IPS DF 6.9 (cell line): ENCODE measurements around the gene PTGDS.

Experiments used
- DNase-seq: peaks from one replicate; pipeline ENCODE4 v3.0.0-alpha.2; 2013; ENCODE audit warnings: low read depth, low spot score
- H3K27ac ChIP-seq: one replicate; pipeline ENCODE4 v1.5.1; 2013; ENCODE audit warnings: low read length, control low read depth
- H3K27me3 ChIP-seq: 2 replicates; pipeline ENCODE4 v1.6.1; 2013; ENCODE audit warnings: mild to moderate bottlenecking, low read length; ENCODE audit not compliant: control insufficient read depth, insufficient read depth
- H3K36me3 ChIP-seq: 2 replicates; pipeline ENCODE4 v1.6.1; 2013; ENCODE audit warnings: low read length; ENCODE audit not compliant: control insufficient read depth, insufficient read depth
- H3K4me1 ChIP-seq: 2 replicates; pipeline ENCODE4 v1.6.1; 2013; ENCODE audit warnings: low read length; ENCODE audit not compliant: control insufficient read depth, insufficient read depth
- H3K4me3 ChIP-seq: 2 replicates; pipeline ENCODE4 v1.5.1; 2013; ENCODE audit warnings: mild to moderate bottlenecking, low read length
- H3K9me3 ChIP-seq: 2 replicates; pipeline ENCODE4 v1.6.1; 2013; ENCODE audit warnings: low read length, inconsistent platforms; ENCODE audit not compliant: control insufficient read depth, insufficient read depth
- WGBS: extraction: QIAGEN DNeasy Blood & Tissue Kit; methylation state at CpG from one replicate; pipeline ENCODE4 v1.1.7; 2013; ENCODE audit warnings: mixed read lengths, missing lambda C conversion rate; ENCODE audit not compliant: insufficient read length, insufficient coverage; 5-methylcytosine and 5-hydroxymethylcytosine counted together

The PTGDS gene

DNA sequence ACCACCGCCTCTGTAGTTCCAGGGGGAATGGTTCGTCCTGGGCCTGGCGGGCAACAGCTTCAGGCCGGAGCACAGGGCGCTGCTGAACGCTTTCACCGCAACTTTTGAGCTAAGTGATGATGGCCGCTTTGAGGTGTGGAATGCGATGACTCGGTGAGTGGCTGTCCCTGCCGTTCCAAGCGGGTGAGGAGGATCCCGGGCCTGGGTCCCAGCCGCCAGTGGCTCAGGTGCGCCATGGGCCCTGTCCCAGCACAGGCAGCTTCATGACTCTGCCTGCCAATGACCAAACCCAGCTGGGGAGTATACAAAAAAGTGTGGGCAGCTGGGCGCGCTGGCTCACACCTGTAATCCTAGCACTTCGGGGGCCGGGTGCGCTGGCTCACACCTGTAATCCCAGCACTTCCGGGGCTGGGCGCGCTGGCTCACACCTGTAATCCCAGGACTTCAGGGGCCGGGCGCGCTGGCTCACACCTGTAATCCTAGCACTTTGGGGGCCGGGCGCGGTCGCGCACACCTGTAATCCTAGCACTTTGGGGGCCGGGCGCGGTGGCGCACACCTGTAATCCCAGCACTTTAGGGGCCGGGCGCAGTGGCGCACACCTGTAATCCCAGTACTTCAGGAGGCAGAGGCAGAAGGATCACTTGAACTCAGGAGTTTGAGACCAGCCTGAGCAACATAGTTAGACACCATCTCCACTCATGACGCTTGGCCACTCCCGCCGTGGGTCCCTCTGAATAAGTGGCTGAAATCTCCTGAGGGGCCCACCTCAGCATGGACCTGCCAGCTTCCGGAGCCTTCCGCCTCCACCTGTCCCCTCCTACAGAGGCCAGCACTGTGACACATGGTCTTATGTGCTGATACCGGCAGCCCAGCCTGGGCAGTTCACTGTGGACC lies 24.2 kb upstream of the PTGDS start:
- no peak overlapping the region for H3K4me3 ChIP-seq
- no peaks in the 10 kb centered on the region; the same call in 1 of the 2 replicates for H3K36me3 ChIP-seq
- no peak overlapping the region for H3K27ac ChIP-seq
- H3K27me3 ChIP-seq, result no peaks in the 10 kb centered on the region
- no peaks in the 10 kb centered on the region; the same call in 1 of the 2 replicates for H3K4me1 ChIP-seq
- no CpG with 5 or more reads among the region's 44 CpGs for WGBS
- DNase-seq, result no peak
- H3K9me3 ChIP-seq, result no peaks in the 10 kb centered on the region

DNA sequence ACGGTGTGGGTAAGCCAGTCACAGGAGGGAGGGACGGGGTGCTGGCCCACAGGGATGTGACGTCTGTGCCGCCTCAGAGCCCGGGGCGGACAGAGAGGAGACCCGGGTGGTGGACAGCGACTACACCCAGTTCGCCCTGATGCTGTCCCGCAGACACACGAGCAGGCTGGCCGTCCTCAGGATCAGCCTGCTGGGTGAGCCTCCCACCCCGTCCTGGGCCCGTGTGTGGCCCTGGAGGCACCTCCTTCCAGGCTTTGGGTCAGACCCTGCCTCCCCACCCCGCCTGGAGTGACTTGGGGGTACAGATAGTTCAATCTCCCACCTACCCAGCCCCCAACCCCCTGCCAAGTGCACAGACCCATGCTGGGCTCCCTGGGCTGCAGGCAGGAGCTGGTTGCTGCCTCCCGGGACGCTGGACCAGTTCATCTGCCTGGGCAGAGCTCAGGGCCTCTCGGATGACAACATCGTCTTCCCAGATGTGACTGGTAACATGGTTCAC lies 23.5 kb upstream of the PTGDS start:
- DNase-seq, result no peak
- no CpG with 5 or more reads among the region's 19 CpGs for WGBS

DNA sequence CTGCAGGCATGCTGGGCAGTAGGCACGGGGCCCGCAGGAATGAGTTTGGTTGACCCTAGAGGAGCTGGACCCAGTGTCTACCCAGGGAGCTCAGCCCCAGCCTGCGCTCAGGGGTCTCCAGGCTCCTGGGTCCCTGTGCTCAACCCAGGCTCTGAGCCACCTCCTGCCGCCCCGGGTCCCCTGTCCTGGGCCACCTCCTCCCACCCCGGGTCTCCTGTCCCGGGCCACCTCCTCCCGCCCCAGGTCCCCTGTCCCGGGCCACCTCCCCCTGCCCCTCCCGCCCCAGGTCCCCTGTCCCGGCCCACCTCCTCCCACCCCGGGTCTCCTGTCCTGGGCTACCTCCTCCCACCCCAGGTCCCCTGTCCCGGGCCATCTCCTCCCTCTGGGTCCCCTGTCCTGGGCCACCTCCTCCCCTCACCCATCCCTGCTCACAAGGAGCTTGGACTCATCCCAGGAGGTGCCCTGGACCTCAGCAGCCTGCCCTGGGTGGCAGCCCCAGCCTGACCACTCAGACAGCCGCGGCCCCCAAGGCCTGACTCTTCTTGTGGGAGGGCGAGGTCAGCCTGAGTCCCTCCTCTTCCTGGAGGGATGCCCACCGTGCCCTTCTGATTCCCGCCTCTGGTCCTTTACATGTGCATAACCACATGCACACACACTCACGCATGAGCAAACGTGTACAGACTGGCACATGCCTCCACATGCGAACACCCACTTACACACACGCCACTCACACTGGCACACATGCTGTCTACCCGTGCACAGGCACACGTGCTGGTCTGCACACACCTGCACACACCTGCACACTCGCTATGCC lies 22.8 kb upstream of the PTGDS start:
- no peak for DNase-seq
- H3K4me1 ChIP-seq, result no peaks in the 10 kb centered on the region; the same call in 1 of the 2 replicates
- no peaks in the 10 kb centered on the region for H3K9me3 ChIP-seq
- H3K4me3 ChIP-seq, result no peak overlapping the region
- no peak overlapping the region for H3K27ac ChIP-seq
- no CpG with 5 or more reads among the region's 25 CpGs for WGBS
- no peaks in the 10 kb centered on the region for H3K27me3 ChIP-seq
- H3K36me3 ChIP-seq, result no peaks in the 10 kb centered on the region; the same call in 1 of the 2 replicates

More for the DNA sequence above, 23.5 kb upstream of the PTGDS start:
- Histone ChIP-seq H3K36me3 (no peaks in the 10 kb centered on the region; the same call in 1 of the 2 replicates), H3K27me3 (no peaks in the 10 kb centered on the region), H3K27ac (no peak overlapping the region), H3K4me3 (no peak overlapping the region), H3K9me3 (no peaks in the 10 kb centered on the region), H3K4me1 (no peaks in the 10 kb centered on the region; the same call in 1 of the 2 replicates)

DNA sequence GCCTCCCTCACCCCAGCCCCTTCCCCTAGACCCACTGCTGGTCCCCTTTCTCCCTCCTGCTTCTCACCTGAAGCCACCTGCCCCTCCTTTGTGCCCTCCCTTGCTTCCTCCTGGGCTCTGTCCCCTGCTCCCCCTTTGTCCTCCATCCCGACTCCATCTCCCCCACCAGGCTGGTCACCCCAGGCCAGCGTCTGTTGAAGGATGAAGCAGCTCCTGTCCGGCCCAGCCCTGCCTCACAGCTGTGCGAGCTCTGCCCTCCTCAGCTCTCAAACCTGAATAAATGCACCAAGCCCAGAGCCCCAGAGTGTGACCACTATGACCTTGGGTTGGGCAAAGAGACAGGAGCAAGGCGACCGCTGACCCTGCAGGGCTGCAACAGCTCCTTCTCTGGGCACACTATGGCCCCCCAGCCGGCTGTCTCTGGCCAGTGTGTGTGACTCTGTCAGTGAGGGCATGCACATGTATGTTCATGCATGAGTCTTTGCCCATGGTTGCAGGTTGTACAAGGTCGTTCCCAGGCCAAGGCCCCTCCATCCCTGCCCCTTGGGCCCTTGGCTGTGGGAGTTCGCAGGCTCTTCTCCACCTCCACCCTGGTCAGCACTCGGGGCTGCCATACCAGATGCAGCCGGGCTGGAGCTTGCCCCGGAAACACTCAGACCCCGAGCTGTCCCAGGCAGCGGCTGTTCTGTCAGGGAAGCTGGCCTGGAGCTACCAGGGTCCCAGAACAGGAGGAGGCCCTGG lies 21.9 kb upstream of the PTGDS start:
- H3K27ac ChIP-seq, result no peak overlapping the region
- H3K4me3 ChIP-seq, result no peak overlapping the region
- no CpG with 5 or more reads among the region's 14 CpGs for WGBS
- no peaks in the 10 kb centered on the region for H3K27me3 ChIP-seq
- H3K36me3 ChIP-seq, result no peaks in the 10 kb centered on the region; the same call in 1 of the 2 replicates
- H3K4me1 ChIP-seq, result no peaks in the 10 kb centered on the region; the same call in 1 of the 2 replicates
- DNase-seq, result no peak
- H3K9me3 ChIP-seq, result no peaks in the 10 kb centered on the region

DNA sequence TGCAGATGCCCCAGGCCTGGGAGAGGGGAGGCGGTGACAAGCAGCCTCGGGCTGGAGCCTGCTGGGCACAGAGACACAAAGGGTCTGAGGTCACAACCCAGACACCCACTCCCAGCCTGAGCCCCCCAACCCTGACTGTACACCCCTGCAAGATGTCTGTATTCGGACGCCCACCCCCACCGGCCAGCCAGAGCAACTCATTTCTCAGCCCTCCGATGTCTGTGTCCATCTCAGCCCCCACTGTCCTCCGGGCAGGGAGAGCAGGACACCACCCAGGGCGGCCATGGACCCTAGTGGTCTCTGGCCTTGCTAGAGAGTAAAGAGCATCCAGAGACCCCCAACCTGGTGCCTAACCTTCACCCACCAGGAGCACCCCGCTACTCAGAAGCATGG lies 21.4 kb upstream of the PTGDS start:
- no peak for DNase-seq
- H3K4me1 ChIP-seq, result no peaks in the 10 kb centered on the region
- no peaks in the 10 kb centered on the region for H3K27me3 ChIP-seq
- no peaks in the 10 kb centered on the region for H3K9me3 ChIP-seq
- no peak overlapping the region for H3K4me3 ChIP-seq
- H3K27ac ChIP-seq, result no peak overlapping the region
- H3K36me3 ChIP-seq, result no peaks in the 10 kb centered on the region; the same call in 1 of the 2 replicates
- no CpG with 5 or more reads among the region's 9 CpGs for WGBS

DNA sequence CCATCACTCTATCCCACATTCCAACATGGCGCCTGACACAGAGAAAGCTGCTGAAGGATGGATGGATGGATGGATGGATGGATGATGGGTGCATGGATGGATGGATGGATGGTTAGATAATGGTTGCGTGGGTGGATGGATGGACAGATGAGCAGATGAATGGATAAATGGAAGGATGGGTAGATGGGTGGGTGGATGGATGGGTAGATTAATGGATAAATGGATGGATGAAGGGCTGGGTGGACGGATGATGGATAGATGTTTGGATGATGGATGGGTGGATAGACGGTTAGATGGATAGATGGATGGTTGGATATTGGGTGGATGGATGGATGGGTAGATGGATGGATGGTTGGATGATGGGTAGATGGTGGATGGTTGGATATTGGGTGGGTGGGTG lies 20.7 kb upstream of the PTGDS start:
- H3K27ac ChIP-seq, result no peak overlapping the region
- 100% methylated on average over 2 of the region's 4 CpGs for WGBS
- H3K4me3 ChIP-seq, result no peak overlapping the region
- H3K9me3 ChIP-seq, result no peaks in the 10 kb centered on the region
- no peaks in the 10 kb centered on the region; the same call in 1 of the 2 replicates for H3K36me3 ChIP-seq
- DNase-seq, result no peak
- no peaks in the 10 kb centered on the region for H3K4me1 ChIP-seq
- H3K27me3 ChIP-seq, result no peaks in the 10 kb centered on the region

DNA sequence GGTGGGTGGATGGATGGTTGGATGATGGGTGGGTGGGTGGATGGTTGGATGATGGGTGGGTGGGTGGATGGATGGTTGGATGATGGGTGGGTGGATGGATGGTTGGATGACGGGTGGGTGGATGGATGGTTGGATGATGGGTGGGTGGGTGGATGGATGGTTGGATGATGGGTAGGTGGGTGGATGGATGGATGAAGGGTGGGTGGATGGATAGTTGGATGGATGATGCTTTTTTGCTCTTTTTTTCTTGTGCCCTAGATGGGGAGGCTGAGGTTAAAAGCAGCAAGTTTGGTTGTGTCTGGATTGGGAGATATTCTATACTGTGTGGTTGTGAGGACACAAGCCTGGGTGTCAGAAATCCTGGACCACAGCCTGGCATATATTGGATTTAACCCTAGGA lies 19.8 kb upstream of the PTGDS start:
- Histone ChIP-seq H3K4me3 (no peak overlapping the region), H3K36me3 (no peaks in the 10 kb centered on the region; the same call in 1 of the 2 replicates), H3K4me1 (no peaks in the 10 kb centered on the region), H3K27me3 (no peaks in the 10 kb centered on the region), H3K27ac (no peak overlapping the region), H3K9me3 (no peaks in the 10 kb centered on the region)
- 100% methylated on average over 1 of the region's 1 CpG for whole genome bisulfite sequencing
- DNase-seq, result no peak

DNA sequence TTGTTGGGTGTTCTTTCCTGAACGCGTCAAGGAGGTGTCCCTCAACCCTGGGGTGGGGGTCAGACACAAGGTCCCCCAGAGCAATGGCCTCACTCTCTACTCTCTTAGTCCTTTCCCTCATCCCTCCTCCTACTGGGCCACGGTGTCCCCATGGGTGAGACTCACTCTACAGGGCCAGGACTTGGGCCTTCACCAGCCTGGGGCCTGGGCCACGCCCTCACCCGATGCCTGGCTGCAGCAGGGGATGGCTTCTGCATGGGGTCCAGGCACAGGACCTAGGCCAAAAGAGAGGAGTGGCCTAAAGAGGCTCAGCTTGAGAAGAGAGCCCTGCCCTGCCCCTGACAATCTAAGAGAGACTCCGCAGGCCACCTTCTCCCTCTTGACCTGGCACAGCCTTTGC lies 19.4 kb upstream of the PTGDS start:
- WGBS, result no CpG with 5 or more reads among the region's 6 CpGs
- H3K4me3 ChIP-seq, result no peak overlapping the region
- H3K27me3 ChIP-seq, result no peaks in the 10 kb centered on the region
- no peaks in the 10 kb centered on the region for H3K4me1 ChIP-seq
- H3K27ac ChIP-seq, result no peak overlapping the region
- H3K9me3 ChIP-seq, result no peaks in the 10 kb centered on the region
- no peaks in the 10 kb centered on the region; the same call in 1 of the 2 replicates for H3K36me3 ChIP-seq
- DNase-seq, result no peak

DNA sequence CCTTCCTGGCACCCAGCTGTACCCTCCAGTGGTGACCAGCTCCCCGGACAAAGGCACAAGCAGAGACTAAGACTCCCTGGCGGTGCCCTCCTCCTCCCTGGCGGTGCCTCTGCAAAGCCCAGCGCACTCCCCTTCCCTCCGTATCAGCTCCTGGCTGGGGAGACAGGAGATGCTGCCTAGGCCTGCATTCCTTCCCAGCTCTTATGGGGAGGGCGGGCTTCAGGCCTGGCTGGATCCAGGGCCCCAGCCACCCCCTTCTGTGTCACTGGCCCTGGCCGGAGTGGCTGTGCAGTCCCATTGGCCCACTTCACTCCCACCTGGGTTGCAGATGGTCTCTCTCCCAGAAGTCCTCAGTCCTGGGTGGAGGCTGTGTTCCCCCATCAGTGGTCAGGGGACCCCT lies 18.8 kb upstream of the PTGDS start:
- no peaks in the 10 kb centered on the region for H3K4me1 ChIP-seq
- H3K27ac ChIP-seq, result no peak overlapping the region
- WGBS, result no CpG with 5 or more reads among the region's 7 CpGs
- H3K4me3 ChIP-seq, result no peak overlapping the region
- no peaks in the 10 kb centered on the region; the same call in 1 of the 2 replicates for H3K36me3 ChIP-seq
- no peaks in the 10 kb centered on the region for H3K9me3 ChIP-seq
- no peak for DNase-seq
- no peaks in the 10 kb centered on the region for H3K27me3 ChIP-seq
